Measurements from ENCODE around the gene HSPB2.
"Not testable (repeated sequence)": the region's sequence is repeated elsewhere in the genome, so short reads cannot be mapped to it uniquely, and the experiment has no call there.

HSPB2 gene
- 0 reads per million in 2 donors for total RNA-seq

- DNase-seq: no peak
Measured at GRCh38 chr11:111912535-111912934, at the start of gene HSPB2. HSPB2 (plus strand) TSS chr11:111912734; CDS start chr11:111912830, 96 bp downstream.

- DNase-seq: no peak
Measured at GRCh38 chr11:111870113-111870512, 42.4 kb upstream of the HSPB2 start.

- peak in 1 of 5 experiments; percentile 53 for DNase-seq
Measured at GRCh38 chr11:111870522-111870885, 42.0 kb upstream of the HSPB2 start.

GRCh38 chr11:111870886-111871692 is 41.4 kb upstream of the HSPB2 start, which contains the start of gene ALG9:
ALG9 (minus strand) TSS chr11:111871581; CDS start chr11:111871482, 99 bp downstream.
- DNase-seq: peak; percentile 78 to 92 (median 85)

GRCh38 chr11:111871693-111872161 is 40.8 kb upstream of the HSPB2 start:
- DNase-seq: peak in 1 of 5 experiments; percentile 16

GRCh38 chr11:111878385-111878848 is 34.1 kb upstream of the HSPB2 start:
- DNase-seq: no peak

- DNase-seq: peak; percentile 82 to 98 (median 93)
Measured at GRCh38 chr11:111878849-111879636, 33.5 kb upstream of the HSPB2 start, which contains the start of the genes CFAP68 and FDXACB1. CFAP68 (plus strand) TSS chr11:111879541; CDS start chr11:111879561, 20 bp downstream. FDXACB1 (minus strand) TSS chr11:111879165; CDS start chr11:111879132, 33 bp downstream.

GRCh38 chr11:111879637-111879960 is 32.9 kb upstream of the HSPB2 start:
- no peak for DNase-seq

- DNase-seq: no peak
Measured at GRCh38 chr11:111882202-111882601, 30.3 kb upstream of the HSPB2 start.

GRCh38 chr11:111885053-111885452 is 27.5 kb upstream of the HSPB2 start:
- not testable (repeated sequence) for DNase-seq

- no peak for DNase-seq
Measured at GRCh38 chr11:111886032-111886431, 26.5 kb upstream of the HSPB2 start.

- DNase-seq: no peak
Measured at GRCh38 chr11:111886844-111887243, 25.7 kb upstream of the HSPB2 start.

- DNase-seq: no peak
Measured at GRCh38 chr11:111905411-111905810, 7.1 kb upstream of the HSPB2 start.

- no peak for DNase-seq
Measured at GRCh38 chr11:111906680-111907079, 5.9 kb upstream of the HSPB2 start.

- DNase-seq: no peak
Measured at GRCh38 chr11:111908639-111909305, 3.8 kb upstream of the HSPB2 start.

GRCh38 chr11:111909378-111909777 is 3.2 kb upstream of the HSPB2 start:
- DNase-seq: no peak

GRCh38 chr11:111910676-111911562 is 1.6 kb upstream of the HSPB2 start:
- DNase-seq: no peak

GRCh38 chr11:111911563-111912401 is 752 bp upstream of the HSPB2 start, which contains the start of gene CRYAB:
CRYAB (minus strand) TSS chr11:111911770; CDS start chr11:111911724, 46 bp downstream.
- DNase-seq: no peak

GRCh38 chr11:111913031-111913861 is 712 bp downstream of the HSPB2 start:
- DNase-seq: no peak

GRCh38 chr11:111913997-111914396 is 1.5 kb downstream of the HSPB2 start:
- DNase-seq: no peak

Data from T-helper 2 cell (primary cell).